Adrenal gland (tissue), 5 donors: ENCODE measurements around the gene ARHGAP25.

Source experiments
- CTCF ChIP-seq, 6 experiments: fragments of 450-650 bp in 4 of 6; fragments of 200-600 bp in 2 of 6; sonication (generic) in 1 of 6; IDR thresholded peaks; 1 replicate in 5 of 6; 2 replicates in 1 of 6; pipeline versions ENCODE4 v1.5.1 to v1.8.0; 2016 to 2021; ENCODE audit warnings: antibody characterized with exemption in 6 of 6, mild to moderate bottlenecking in 2 of 6, moderate library complexity in 1 of 6
- POLR2A ChIP-seq, 2 donors: fragments of 450-650 bp; IDR thresholded peaks; one replicate each; pipeline ENCODE4 v1.6.1; 2017; ENCODE audit warnings: antibody characterized with exemption in 2 of 2, mild to moderate bottlenecking in 2 of 2, moderate library complexity in 1 of 2
- donor health status: DM: no; HTN: no; CAD: no.

- TF ChIP-seq CTCF (IDR thresholded peaks at IDR 0.05) (no peak), POLR2A (IDR thresholded peaks at IDR 0.05) (no peak)
Measured at GRCh38 chr2:68863996-68864395, 129.4 kb downstream of the ARHGAP25 start.
